Measurements from ENCODE around the gene ADCY10.
A peak's percentile ranks its signal among the peaks of the same experiment; 100 is the strongest.
"Not testable (repeated sequence)": the region's sequence is repeated elsewhere in the genome, so short reads cannot be mapped to it uniquely, and the experiment has no call there.

ADCY10 gene

DNA sequence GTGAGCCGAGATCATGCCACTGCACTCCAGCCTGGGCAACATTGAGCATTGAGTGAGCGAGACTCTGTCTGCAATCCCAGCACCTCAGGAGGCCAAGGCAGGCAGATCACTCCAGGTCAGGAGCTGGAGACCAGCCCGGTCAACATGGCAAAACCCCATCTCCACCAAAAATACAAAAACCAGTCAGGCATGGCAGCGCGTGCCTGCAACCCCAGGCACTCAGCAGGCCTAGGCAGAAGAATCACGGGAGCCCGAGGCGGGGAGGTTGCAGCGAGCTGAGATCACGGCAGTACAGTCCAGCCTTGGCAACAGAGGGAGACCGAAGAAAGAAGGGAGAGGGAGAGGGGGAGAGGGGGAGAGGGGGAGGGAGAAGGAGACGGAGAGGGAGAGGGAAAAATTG lies 107.3 kb downstream of the ADCY10 start:
- not testable (repeated sequence) for DNase-seq (ENCODE audit: low spot score)

DNA sequence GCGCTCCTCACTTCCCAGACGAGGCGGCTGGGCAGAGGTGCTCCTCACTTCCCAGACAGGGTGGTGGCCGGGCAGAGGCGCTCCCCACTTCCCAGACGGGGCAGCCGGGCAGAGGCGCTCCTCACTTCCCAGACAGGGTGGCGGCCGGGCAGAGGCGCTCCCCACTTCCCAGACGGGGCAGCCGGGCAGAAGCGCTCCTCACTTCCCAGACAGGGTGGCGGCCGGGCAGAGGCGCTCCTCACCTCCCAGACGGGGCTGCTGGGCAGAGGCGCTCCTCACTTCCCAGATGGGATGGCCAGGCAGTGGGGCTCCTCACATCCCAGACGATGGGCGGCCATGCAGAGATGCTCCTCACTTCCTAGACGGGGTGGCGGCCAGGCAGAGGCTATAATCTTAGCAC lies 107.7 kb downstream of the ADCY10 start:
- DNase-seq (ENCODE audit: low spot score), result not testable (repeated sequence)

DNA sequence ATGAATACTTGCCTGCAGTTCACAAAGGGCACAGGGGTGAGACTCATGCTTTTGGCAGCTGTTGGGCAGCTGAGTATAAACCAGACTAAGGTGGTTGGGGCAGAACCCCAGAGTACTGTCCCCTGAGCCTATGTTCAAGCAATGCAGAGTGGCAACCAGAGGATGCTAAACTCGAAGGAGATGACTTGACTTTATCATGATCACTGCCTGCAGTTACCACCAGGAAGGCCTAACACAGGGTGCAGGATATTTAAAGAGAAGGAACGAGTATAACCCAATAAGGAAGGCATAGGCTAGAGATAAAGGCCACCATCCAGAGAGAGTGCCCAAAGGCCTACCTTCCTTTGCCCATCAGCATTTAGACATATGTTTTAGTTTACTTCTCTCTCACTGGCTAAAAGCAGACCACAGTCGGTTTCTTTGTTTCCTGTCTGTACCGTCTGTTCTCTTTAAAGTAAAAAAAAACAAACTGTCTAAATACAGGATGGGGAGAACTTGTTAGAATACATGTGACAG lies 108.8 kb downstream of the ADCY10 start:
- peak; percentile 43 for DNase-seq (ENCODE audit: low spot score)

DNA sequence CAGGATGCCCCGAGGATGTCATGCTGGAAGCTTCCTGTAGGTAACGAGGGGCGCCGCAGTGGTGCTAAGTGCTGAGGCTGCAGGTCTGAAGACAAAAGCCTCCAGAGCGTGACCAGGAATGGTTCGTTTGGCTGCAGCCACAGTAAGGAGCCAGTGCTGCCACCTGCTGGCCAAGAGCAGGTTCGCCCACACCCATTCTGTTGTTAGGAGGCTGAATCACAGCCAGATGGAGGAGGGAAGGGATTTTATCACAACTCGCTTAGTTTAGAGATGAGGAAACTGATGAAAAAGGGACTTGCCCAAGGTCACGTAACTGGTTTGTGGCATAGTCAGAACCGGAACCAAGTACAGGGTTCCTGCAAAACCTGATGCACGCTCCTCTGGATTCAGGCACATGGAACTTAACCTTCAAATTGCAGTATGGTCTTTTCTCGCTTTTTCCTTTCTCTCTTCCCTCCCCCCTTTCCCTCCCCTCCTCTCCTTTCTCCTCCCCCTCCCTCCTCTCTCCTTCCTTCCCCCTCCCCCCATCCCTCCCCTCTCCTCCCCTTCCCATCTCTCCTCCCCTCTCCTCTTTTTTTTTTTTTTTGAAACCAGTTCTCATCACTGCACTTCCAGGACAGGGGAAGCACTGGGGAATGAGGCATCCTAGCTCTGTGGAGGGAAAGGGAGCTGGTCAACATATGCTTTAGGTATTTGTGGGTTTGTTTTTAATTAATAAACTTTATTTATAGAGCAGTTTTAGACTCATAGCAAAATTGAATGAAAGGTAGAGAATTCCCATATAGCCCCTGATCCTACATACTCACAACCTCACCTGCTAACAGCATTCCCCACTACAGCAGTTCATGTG lies 110.4 kb downstream of the ADCY10 start:
- DNase-seq (ENCODE audit: low spot score), result peak; percentile 90

DNA sequence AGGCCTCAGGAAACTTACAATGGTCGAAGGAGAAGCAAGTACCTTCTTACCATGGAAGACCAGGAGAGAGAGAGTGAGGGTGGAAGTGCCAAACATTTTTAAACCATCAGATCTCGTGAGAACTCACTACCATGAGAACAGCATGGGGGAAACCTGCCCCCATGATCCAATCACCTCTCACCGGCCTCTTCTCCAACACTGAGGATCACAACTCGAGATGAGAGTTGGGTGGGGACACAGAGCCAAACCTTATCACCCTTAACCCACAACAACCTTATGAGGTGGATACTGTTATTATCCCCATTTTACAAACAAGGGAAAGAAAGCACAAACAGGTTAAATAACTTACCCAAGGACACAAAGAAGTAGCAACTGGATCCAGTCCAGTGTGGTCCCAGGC lies 111.7 kb downstream of the ADCY10 start:
- DNase-seq (ENCODE audit: low spot score), result no peak

DNA sequence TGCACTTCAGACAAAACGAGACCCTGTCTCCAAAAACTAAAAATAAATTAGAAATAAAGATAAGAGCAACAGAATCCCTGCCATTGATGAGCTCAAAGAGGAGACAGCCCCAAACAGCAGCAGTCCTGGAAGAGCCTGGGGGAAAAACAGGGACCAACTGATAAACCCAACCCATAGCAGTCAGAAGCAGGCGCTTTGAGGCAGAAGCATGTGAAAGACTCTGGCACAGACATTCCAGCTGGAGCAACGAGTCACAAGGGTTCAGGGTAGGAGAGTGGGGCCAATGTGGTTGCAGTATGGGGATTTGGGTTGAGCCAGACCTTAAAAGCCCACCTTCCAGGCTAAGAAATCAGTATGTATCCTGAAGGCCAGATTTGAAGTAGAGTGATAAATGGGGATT lies 113.7 kb downstream of the ADCY10 start:
- no peak for DNase-seq (ENCODE audit: low spot score)

DNA sequence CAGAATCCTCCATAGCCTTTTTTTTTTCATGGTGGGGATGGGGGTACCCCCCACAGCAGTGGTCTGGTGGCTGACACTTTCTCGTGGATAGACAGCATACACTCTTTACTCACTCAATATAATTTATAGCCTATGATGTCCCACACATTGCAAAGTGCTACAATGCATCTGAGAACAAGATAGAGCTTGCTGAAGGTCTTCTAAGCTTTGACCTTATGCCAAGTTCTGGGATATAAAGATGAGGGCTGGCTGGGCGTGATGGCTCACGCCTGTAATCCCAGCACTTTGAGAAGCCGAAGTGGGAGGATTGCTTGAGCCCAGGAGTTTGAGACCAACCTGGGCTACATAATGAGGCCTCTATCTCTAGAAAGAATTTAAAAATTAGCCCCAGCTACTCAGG lies 114.2 kb downstream of the ADCY10 start:
- DNase-seq (ENCODE audit: low spot score), result no peak

DNA sequence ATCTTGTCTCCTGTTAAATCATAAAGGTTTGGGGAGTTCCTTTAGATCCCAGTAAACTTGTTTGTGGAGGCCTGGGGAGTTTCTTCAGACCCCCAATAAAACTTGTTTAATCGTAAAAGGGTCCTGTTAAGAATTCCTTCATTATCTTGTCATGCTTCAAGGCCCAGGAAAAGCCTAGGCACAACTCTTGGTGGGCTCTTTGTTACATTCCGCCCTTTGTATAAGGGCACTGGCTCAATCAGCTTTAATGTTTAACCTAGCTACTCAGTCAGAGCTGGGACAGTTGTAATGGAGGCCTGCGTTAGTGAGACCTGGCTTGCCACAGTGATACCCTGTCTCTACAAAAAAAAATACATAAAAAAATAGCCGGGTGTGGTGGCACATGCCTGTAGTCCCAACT lies 115.0 kb downstream of the ADCY10 start:
- no peak for DNase-seq (ENCODE audit: low spot score)

DNA sequence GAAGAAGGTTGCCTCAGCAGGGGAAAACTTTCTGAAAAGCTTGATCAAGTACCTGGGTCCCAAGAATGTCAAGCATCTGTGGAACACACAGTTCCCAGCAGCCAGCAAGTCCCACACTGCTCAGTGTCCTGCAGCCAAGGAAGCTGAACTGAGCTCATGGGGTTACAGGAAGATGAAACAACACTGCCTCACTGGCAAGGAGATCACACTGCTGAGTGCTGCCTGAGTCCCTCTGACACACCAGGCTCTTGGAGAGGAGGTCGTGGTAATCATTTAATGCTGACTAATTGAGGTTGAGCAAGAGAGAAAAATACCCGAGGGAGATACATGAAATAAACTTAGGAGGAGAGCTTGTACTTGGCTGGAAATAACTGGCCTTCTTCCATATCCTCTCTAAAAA lies 116.9 kb downstream of the ADCY10 start:
- DNase-seq (ENCODE audit: low spot score), result no peak

DNA sequence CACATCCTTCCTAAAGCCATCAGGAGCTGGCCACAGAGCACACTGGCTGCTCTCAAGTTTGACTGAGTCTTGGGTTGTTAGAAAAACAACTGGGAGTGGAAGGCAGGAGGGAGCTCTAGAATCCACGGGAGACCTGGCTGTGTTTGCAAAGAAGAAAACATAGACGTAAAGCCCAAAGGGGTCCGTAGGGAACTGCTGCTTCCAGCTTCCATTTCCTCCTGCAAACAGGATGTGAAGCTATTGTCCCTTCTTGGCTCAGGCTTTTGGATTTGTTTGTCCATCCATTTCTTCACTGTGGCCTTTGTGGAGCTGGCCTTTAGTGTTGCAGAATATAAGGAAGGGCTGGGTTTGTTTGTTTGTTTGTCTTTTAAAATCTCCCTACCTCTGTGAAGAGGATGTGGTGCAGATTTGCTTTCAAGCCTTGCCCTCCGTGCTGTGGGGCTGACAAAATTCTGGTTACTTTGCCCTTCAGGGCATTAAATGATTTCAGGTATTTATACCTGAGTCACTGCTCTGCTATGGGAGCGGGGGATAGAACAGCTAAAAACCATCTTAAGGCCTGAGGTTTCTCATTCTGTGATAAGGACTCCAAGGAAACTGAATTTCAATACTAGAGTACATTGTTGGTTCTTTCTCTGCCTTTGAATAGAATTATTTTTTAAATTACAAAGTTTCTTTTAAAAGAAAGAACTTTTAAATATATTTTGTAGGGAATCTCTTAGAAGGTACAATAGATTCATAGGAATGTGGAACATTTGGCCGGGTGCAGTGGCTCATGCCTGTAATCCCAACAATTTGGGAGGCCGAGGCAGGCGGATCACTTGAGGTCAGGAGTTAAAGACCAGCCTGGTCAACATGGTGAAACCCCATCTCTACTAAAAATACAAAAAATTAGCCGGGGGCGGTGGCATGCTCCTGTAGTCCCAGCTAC lies 117.9 kb downstream of the ADCY10 start:
- no peak for DNase-seq (ENCODE audit: low spot score)

DNA sequence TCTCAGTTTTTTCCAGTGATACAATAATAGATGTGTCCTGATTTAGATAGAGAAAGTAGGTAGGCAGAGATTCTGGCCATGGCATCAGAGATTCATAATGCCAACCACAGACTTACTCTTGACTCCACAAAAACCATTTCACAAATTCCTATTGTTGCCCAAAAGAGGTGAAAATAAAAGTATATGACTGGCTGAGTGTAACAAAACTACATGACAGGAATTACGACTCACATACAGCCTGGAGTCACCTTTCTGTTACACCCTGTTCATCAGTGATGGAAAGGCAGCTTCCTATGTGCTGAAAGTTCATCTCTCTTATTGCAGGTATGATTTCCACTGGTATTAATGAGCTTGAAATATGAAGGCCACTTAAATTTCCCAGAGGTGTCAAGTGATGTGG lies 119.9 kb downstream of the ADCY10 start:
- DNase-seq (ENCODE audit: low spot score), result no peak

DNA sequence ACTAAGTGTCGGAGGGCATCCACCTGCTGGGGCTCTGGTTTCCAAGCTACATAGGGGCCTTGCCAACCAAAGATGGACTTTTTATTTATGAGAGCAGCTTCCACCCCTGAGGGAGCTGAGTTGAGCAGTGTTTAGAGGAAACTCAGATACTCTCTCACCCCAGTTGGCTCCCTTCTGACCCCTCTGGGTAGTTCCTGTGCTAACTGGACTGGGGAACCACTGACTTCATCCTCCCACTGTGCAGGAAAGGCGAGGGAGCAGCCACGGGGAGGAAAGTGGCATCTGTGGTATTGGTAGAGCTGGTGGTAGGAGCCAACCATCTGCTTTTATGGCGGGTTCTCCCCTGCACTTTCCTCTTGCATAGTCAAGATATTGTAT lies 121.8 kb downstream of the ADCY10 start:
- DNase-seq (ENCODE audit: low spot score), result no peak

DNA sequence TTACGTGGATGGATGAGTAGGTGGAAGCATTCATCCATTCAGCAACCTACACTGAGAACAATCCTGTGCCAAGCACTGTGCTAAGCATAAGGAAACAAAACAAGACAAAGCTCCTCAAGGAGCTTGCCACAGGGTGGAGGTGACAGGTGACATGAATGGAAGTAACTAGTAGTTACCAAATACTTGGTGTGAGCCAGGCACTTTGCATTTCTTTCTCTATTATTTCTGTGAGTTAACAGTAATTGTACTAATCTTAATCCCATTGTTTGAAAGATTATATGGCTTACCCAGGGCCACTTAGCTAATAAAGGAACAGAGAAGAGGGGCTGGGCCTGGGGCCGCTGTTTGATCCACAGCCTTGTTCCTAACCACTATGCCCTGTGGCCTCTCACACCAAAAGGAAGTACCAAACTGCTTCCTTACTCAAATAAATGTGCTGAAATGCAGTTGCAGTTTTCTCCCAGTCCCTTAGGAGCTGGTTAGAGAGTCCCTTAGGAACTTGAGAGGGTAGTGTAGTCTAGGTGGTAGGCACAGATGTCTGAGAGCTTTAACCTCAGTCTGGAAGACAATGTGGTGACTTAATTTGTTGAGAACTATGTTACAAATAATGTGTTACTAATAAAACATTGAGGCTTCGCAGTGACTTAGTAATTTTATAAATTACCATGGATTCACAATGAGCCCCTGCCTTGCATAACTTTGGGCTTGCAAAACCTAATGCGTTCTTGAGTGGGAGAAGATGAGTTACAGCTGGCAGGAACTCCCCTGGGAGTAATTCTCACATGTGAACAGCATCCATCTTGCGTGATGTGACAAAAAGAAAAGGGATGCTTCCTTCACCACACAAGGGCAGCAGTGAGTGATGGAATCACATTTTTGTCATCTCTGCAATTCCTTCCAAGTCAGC lies 122.4 kb downstream of the ADCY10 start:
- DNase-seq (ENCODE audit: low spot score), result no peak

DNA sequence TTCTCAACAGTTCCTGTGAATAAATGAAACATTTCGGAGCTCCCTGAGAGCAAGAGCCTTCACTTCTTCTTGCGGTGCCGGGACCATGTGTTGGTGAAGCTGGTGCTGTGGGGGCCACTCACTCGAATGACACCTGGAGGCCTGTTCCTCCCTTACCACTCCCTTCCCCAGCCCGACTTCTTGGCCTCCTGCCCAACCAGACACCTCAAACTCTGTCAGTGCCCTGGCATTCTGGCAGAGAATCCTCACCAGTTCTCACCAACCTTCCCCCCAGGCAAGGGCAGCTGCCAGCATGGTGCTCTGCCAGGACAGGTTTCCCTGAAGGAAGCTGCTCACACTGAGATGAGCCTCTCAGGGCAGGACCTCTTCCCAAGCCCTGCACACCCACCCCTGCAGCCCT lies 123.8 kb downstream of the ADCY10 start:
- no peak for DNase-seq (ENCODE audit: low spot score)

DNA sequence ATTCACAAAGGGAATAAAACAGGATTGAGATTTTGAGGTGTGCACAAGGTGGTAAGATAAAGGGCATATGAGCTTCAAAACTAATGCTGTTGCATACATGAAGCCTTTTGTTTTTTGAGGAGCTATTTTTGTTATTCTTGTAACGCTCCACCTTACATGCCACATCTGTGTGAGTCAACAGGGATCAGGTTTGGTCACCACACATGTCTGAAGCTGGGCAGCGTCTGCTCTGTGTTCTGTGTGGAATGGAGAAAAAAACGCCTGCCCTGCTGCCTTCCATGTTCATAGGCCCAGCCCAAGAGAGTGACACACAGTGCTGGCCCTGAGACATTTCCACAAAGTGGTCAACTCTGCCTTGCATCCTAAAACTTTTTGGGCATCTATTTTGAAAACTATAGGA lies 124.4 kb downstream of the ADCY10 start:
- no peak for DNase-seq (ENCODE audit: low spot score)

DNA sequence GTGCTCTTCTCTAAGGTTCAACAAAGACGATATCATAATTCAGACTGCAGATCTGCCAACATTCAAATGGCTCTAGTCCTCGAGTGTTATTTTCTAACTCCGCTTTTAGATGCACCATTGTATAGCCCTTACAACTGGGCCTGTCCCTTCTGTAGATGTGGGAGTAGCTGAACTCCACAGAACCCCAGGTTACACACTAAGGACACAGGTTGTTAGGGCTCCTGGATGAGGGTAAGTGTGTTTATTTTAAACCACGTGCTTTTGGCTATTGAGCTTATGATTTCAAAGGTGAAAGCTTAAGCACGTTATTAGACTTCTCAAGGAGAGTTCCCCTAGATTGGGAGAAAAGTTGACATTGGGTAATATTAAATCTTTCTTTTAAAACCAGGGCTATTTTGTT lies 127.4 kb downstream of the ADCY10 start:
- no peak for DNase-seq (ENCODE audit: low spot score)

DNA sequence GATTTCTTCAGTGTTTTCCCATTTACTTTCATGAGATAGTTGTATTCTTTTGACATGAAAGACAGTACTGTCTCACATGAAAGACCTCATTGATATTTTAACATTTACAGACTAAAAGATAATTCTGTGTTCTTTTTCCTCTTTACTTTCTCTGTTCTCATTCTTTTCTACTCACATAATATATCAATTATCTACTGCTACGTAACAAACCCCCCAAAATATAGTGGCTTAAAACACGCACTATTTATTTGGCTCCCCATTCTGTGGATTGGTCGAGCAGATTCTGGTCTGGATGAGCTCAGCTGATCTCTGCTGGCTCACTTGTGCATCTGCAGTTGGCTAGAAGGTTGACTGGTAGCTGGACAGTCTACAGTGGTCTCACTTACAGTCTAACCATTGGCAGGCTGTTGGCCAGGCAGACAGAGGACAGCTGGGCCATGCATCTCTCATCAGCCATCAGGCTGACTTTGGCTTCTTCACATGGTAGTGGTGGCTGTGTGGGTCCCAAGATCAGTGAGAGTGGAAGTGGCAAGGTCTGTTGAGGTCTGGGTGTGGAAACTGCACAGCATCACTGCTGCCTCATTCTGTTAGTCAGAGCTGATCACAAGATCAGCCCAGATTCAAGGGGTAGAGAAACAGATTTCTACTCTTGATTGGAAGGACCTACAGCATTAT lies 128.9 kb downstream of the ADCY10 start:
- DNase-seq (ENCODE audit: low spot score), result no peak

DNA sequence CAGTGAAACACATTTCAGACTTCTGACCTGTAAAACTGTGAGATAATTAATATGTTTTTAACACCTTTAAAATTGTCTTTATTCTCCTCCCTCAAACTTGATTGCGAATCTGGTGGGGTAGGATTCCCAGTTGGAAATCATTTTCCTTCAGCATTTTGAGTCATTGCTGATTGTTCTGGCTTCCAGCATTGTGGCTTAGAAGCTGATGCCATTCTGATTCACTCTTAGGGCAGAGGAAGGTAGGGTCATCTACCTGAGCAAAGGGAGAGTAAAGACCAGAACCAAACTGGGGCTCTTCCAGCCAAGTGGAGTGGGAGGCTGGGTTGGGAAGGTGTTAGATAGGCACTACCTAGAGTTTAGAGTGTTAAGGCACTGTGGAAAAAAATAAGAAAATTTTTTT lies 131.0 kb downstream of the ADCY10 start:
- DNase-seq (ENCODE audit: low spot score), result no peak

DNA sequence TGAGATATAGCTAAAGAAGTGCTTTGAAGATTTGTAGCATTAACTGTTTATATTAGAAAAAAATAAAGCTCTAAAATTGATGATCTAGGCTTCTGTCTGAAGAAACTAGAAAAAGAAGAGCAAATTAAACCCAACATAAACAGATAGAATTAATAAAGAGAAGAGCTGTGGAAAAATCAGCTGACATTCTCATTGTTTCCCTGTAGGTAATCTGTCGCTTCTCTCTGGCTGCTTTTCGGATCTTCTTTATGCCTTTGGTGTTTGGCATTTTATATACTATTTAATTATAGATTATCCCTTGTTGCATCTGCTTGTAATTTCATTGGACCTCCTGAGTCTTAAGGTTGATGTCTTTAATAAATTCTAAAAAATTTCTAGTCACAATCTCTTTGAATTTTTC lies 132.4 kb downstream of the ADCY10 start:
- no peak for DNase-seq (ENCODE audit: low spot score)

DNA sequence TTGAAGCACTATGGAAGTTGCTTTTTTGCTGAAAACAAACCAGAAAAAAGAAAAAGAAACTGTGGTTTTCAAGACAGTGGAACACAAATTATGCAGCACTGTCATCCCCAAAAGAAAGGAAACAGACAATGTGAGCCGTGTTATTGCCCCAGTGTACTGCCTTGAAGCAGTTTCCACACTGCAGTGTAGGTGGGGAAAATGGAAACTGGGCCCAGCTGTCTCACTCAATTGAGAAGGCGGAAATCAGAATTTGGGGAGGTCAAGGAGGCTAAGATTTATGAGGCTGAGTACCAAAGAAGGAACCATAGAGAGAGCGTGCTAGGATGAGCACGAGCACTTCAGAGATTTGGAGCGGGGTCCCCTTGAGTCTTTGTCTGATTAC lies 136.7 kb downstream of the ADCY10 start:
- no peak for DNase-seq (ENCODE audit: low spot score)

DNA sequence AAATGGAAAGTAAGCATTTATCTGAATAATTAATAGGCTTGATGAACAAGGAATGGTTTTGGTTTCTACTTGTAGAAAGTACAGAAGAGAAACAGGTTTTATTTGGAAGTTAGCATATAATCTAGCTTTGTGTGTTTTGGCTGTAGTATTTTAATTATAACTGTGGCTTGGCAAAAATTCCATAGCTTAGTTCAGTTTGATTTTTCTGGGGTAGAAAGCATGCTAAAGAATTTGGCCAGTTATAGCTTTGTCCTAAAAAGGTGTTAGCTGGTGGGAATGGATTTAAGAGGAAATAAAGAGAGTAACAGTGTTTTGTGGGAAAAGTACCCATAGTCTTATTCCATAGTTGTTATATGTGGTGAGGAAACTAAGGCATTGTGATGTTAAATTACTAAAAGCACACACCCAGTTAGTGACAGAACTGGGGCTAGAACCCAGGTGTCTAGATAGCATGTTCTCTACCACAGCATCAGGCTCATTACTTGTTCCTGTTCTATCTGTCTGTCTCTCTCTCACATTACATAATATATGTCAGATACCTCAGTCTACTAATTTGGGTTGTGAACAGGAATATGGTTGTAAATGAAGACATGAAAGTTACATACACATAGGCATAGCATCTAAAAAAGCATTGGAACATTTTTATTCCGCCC lies 137.2 kb downstream of the ADCY10 start:
- no peak for DNase-seq (ENCODE audit: low spot score)
